Gastroesophageal sphincter (tissue), 4 donors: Measurements from ENCODE around the gene GGTA1. TPM values are rescaled to one million over a fixed set of nuclear protein-coding genes. Genes with fewer than 3 reads are reported as not detected.

Experiments
- ATAC-seq: fragments of 150-250 bp; one replicate; pipeline ENCODE4 v1.9.1; 2016; ENCODE audit warnings: mild to moderate bottlenecking, moderate library complexity
- H3K27ac ChIP-seq, 4 donors: fragments of 200-600 bp; sonication (generic) in 3 of 4; 1 replicate in 3 of 4; 2 replicates in 1 of 4; pipeline ENCODE4 v1.5.1; 2016 to 2019
- H3K27me3 ChIP-seq: fragments of 200-600 bp; sonication (generic); one replicate; pipeline ENCODE4 v1.5.1; 2019
- H3K36me3 ChIP-seq, 2 donors: fragments of 200-600 bp; sonication (generic); one replicate each; pipeline ENCODE4 v1.5.1; 2019; ENCODE audit warnings: control low read depth in 1 of 2
- H3K4me1 ChIP-seq, 3 donors: fragments of 200-600 bp; sonication (generic); 1 replicate in 2 of 3; 2 replicates in 1 of 3; pipeline ENCODE4 v1.5.1; 2016 to 2019; ENCODE audit warnings: control low read depth in 2 of 3
- H3K4me3 ChIP-seq, 2 donors: fragments of 200-600 bp; sonication (generic); one replicate each; pipeline ENCODE4 v1.5.1; 2019; ENCODE audit warnings: mild to moderate bottlenecking in 1 of 2, moderate library complexity in 1 of 2
- H3K9me3 ChIP-seq, 3 donors: fragments of 200-600 bp; sonication (generic); one replicate each; pipeline ENCODE4 v1.5.1; 2017 to 2019; ENCODE audit warnings: control low read depth in 2 of 3
- EP300 ChIP-seq: sonication (generic); formaldehyde crosslinking; IDR thresholded peaks from one replicate; pipeline ENCODE4 v1.6.1; 2017; ENCODE audit warnings: antibody characterized with exemption, mild to moderate bottlenecking
- POLR2A ChIP-seq, 2 donors: fragments of 450-650 bp; IDR thresholded peaks; one replicate each; pipeline ENCODE4 v1.6.1; 2017; ENCODE audit warnings: antibody characterized with exemption in 2 of 2, mild to moderate bottlenecking in 2 of 2, moderate library complexity in 1 of 2
- POLR2AphosphoS5 ChIP-seq: sonication (generic); formaldehyde crosslinking; IDR thresholded peaks from one replicate; pipeline ENCODE4 v1.6.1; 2017; ENCODE audit warnings: antibody characterized with exemption
- WGBS, 2 donors: methylation state at CpG; one replicate each; pipeline ENCODE4 v1.1.5; 2018; ENCODE audit warnings: low coverage in 1 of 2; 5-methylcytosine and 5-hydroxymethylcytosine counted together
- total RNA-seq, 4 donors: library from RNA; depleted of rRNA; stranded (reverse); fragments of >200 nt; gene quantifications; one replicate each; pipeline ENCODE4 v1.1.0, GENCODE V29; 2016
- TF ChIP-seq, protein P1 (sequence below), 4 experiments: fragments of 200-600 bp in 2 of 4; fragments of 450-650 bp in 2 of 4; sonication (generic) in 1 of 4; IDR thresholded peaks; one replicate each; pipeline ENCODE4 v1.5.1; 2017 to 2019; ENCODE audit warnings: antibody characterized with exemption in 4 of 4, mild to moderate bottlenecking in 2 of 4, moderate library complexity in 2 of 4

GGTA1 gene
- total RNA-seq, 4 donors from 2014 or later = 5.1 to 22.2 (median 7.2) TPM

DNA sequence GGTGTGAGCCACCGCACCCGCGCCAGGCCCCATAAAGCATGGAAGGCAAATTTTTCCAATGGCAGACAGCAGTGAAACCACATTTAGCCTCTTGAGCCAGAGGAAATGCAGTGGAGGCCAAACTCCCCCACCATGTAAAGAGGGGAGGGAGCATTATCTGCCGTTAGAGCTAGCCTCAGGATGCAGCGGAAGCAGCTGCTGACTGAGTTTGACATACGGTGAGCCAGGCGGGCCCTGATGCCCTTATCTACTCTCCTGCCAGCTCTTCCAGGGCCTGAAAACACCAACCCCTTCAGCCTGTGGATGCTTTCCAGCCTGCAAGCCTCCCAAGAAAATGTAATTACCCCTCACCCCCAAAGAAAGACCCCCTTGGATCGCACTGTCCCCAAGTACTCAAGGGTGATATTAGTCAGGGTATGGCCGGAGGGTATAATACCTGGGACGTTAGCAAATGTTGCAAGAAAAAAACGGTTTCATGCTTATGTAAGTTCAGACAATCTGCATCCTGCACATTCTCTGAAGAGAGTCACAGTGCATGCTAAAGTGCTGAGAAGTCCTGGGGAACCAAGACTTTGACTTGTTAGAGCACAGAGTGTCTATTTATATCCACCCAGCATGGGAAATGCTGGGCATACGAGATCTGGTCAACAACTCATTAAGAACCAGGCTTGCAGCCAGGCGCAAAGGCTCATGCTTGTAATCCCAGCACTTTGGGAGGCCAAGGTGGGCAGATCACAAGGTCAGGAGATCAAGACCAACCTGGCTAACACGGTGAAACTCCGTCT is 11.3 kb upstream of the GGTA1 start:
- H3K4me3 ChIP-seq = no peak overlapping the region
- peaks cover 0 to 10% (median 0%) of the 10 kb centered on the region in 3 donors for H3K4me1 ChIP-seq
- 38 to 46% methylated on average over 1 to 9 of the region's 15 CpGs for WGBS, 2 donors
- ATAC-seq = peak; percentile 39
- H3K36me3 ChIP-seq = no peaks in the 10 kb centered on the region
- peak overlapping the region in 1 of 4 donors; percentile 51 for H3K27ac ChIP-seq
- TF ChIP-seq POLR2AphosphoS5 = peak; percentile 20
- TF ChIP-seq, protein P1, sequence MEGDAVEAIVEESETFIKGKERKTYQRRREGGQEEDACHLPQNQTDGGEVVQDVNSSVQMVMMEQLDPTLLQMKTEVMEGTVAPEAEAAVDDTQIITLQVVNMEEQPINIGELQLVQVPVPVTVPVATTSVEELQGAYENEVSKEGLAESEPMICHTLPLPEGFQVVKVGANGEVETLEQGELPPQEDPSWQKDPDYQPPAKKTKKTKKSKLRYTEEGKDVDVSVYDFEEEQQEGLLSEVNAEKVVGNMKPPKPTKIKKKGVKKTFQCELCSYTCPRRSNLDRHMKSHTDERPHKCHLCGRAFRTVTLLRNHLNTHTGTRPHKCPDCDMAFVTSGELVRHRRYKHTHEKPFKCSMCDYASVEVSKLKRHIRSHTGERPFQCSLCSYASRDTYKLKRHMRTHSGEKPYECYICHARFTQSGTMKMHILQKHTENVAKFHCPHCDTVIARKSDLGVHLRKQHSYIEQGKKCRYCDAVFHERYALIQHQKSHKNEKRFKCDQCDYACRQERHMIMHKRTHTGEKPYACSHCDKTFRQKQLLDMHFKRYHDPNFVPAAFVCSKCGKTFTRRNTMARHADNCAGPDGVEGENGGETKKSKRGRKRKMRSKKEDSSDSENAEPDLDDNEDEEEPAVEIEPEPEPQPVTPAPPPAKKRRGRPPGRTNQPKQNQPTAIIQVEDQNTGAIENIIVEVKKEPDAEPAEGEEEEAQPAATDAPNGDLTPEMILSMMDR (IDR thresholded peaks at IDR 0.05) = no peak
- no peaks in the 10 kb centered on the region for H3K27me3 ChIP-seq
- no peaks in the 10 kb centered on the region for H3K9me3 ChIP-seq

DNA sequence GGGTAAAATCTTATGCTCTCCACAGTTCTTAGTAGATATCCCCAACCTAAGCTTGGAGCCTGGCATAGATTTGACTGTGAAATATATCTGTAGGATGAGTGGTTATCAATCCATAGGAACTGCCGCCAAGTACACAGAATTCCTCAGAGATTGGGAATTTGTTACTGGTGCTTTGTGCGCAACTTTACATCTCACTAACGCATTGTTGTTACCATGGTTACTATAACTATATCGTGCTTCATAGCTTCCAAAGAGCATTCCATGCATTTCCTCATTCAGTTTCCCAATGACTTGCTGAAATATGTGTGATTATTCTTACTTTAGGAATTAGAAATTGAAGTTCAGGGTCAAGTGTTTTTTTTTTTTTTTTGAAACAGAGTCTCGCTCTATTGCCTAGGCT is 9.5 kb upstream of the GGTA1 start:
- peaks cover 0 to 10% (median 0%) of the 10 kb centered on the region in 3 donors for H3K4me1 ChIP-seq
- no peaks in the 10 kb centered on the region for H3K9me3 ChIP-seq
- 94 to 95% methylated on average over 4 to 5 of the region's 5 CpGs for WGBS, 2 donors
- ATAC-seq = no peak
- no peaks in the 10 kb centered on the region for H3K27me3 ChIP-seq
- TF ChIP-seq EP300 = no peak
- no peak for TF ChIP-seq POLR2AphosphoS5
- TF ChIP-seq, protein P1 (IDR thresholded peaks at IDR 0.05) = no peak
- TF ChIP-seq POLR2A (IDR thresholded peaks at IDR 0.05) = no peak
- H3K36me3 ChIP-seq = no peaks in the 10 kb centered on the region
- H3K27ac ChIP-seq = no peak overlapping the region
- no peak overlapping the region for H3K4me3 ChIP-seq

DNA sequence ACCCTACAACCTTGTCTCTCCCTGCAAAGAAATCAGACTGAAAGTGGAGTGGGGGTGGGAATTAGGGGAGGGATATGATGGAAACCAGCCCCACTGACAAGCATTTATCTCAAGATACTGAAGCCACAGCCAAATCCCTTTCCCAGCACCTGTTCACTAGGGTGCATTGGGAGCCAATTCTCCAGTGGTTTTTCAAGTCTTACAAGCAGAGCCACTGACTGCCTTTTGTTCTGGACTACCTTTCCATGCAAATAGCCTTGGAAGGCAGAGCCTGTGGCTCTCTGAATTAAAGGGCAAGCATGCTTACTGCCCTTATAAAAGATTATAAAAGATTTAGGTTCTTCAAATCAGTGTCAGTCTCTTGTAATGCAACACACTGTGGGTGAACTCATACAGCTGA is 8.8 kb upstream of the GGTA1 start:
- H3K4me1 ChIP-seq = peaks cover 0 to 10% (median 0%) of the 10 kb centered on the region in 3 donors
- no peak for ATAC-seq
- H3K36me3 ChIP-seq = no peaks in the 10 kb centered on the region
- no peak overlapping the region for H3K27ac ChIP-seq
- no peaks in the 10 kb centered on the region for H3K9me3 ChIP-seq
- H3K27me3 ChIP-seq = no peaks in the 10 kb centered on the region
- no peak for TF ChIP-seq POLR2AphosphoS5
- no peak for TF ChIP-seq POLR2A (IDR thresholded peaks at IDR 0.05)
- TF ChIP-seq EP300 = no peak
- TF ChIP-seq, protein P1 (IDR thresholded peaks at IDR 0.05) = no peak
- no peak overlapping the region for H3K4me3 ChIP-seq

DNA sequence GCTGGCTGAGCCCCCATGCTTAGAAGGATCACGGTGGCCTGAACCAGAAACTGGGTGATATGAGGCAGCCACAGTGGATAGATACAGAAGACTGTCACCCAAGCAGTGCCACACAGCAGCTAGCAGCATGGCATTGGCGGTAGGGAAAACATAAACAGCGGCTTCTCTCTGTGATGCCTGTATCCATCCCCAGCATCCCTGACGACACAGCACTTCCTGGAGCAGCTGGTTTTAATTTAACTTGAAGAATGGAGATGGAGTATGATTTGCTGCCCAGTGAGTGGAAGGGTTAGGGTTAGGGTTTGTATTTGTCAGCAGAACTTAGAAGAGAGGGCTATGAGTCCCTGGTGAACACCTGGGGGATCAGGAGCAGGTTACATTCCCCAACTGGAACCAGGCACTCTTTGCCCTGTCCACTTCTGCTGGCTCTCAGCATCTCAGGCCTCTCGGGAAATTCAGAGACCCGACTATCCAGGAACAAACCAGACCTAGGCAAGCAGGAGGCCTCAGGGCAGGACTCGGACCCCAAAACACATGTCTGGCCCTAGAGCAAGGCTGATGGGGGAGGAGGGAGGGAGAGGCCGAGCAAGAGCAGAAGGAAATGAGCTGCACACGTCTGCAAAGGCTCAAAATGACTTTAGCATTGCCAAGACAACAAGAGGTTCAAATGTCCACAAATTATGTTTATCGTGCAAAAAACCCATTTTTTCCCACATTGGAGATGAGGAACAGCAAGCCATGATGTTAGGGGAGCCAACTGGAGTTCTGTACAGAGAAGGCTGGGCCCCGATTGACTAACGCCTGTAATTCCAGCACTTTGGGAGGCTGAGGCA is 6.5 kb upstream of the GGTA1 start:
- Histone ChIP-seq H3K27ac (no peak overlapping the region), H3K4me3 (no peak overlapping the region), H3K4me1 (peaks cover 0 to 6% (median 0%) of the 10 kb centered on the region in 3 donors), H3K36me3 (no peaks in the 10 kb centered on the region), H3K9me3 (no peaks in the 10 kb centered on the region), H3K27me3 (no peaks in the 10 kb centered on the region)
- peak; percentile 20 for ATAC-seq
- 67% methylated on average over 6 of the region's 12 CpGs; no CpG with 5 or more reads in 1 of the 2 donors for WGBS, 2 donors
- TF ChIP-seq POLR2AphosphoS5 (no peak), EP300 (no peak), POLR2A (IDR thresholded peaks at IDR 0.05) (no peak)
- TF ChIP-seq, protein P1 (IDR thresholded peaks at IDR 0.05) = no peak
